Nephron (organoid): ENCODE data around the gene SNRNP200.
A peak's percentile ranks its signal among the peaks of the same experiment; 100 is the strongest.

Experiments used
- H3K27ac Mint-ChIP-seq, 3 experiments: 2 replicates each; pipeline ENCODE4 v1.8.0; 2020; ENCODE audit warnings: mixed read lengths in 3 of 3, mild to moderate bottlenecking in 2 of 3, moderate library complexity in 1 of 3
- H3K27me3 Mint-ChIP-seq: 2 replicates; pipeline ENCODE4 v1.8.0; 2021; ENCODE audit warnings: low read depth, mild to moderate bottlenecking, moderate library complexity, mixed read lengths
- H3K36me3 Mint-ChIP-seq: 2 replicates; pipeline ENCODE4 v1.8.0; 2020; ENCODE audit warnings: low read depth, mixed read lengths
- H3K4me1 Mint-ChIP-seq: 2 replicates; pipeline ENCODE4 v1.8.0; 2020; ENCODE audit warnings: mixed read lengths
- H3K4me3 Mint-ChIP-seq, 3 experiments: 2 replicates each; pipeline ENCODE4 v1.8.0; 2020; ENCODE audit warnings: mild to moderate bottlenecking in 3 of 3, mixed read lengths in 3 of 3, moderate library complexity in 2 of 3
- H3K9me3 Mint-ChIP-seq: 2 replicates; pipeline ENCODE4 v1.8.0; 2020; ENCODE audit warnings: mixed read lengths
- CTCF ChIP-seq, 3 experiments: fragments of 200-600 bp; sonication (generic); IDR thresholded peaks; one replicate each; pipeline ENCODE4 v1.5.0; 2021; ENCODE audit warnings: antibody characterized with exemption in 3 of 3; ENCODE audit not compliant: unreplicated experiment in 3 of 3

Gene SNRNP200

GRCh38 chr2:96325041-96325883 lies 19.9 kb upstream of the SNRNP200 start, which contains the start of gene ITPRIPL1:
Gene ITPRIPL1 (plus strand): TSS chr2:96325317. CDS start chr2:96325840, 523 bp downstream.
- H3K4me3 Mint-ChIP-seq, result peak within 1 kb of the TSS; percentile 83 to 87 (median 83)
- H3K27ac Mint-ChIP-seq, result peak within 1 kb of the TSS in 2 of 3 experiments; percentile 27 to 66
- no peaks in the 10 kb centered on the region for H3K9me3 Mint-ChIP-seq
- peaks cover 13% of the 10 kb centered on the region for H3K36me3 Mint-ChIP-seq
- H3K4me1 Mint-ChIP-seq, result peaks cover 12% of the 10 kb centered on the region
- no peak for TF ChIP-seq CTCF (IDR thresholded peaks at IDR 0.05; ENCODE audit: unreplicated experiment in 3 of 3)
- H3K27me3 Mint-ChIP-seq, result peaks cover 56% of the 10 kb centered on the region

GRCh38 chr2:96324721-96325040 lies 19.3 kb upstream of the SNRNP200 start:
- no peak for TF ChIP-seq CTCF (IDR thresholded peaks at IDR 0.05; ENCODE audit: unreplicated experiment in 3 of 3)
- peaks cover 13% of the 10 kb centered on the region for H3K36me3 Mint-ChIP-seq
- no peaks in the 10 kb centered on the region for H3K9me3 Mint-ChIP-seq
- H3K4me1 Mint-ChIP-seq, result peaks cover 12% of the 10 kb centered on the region
- no peak overlapping the region for H3K27ac Mint-ChIP-seq
- H3K4me3 Mint-ChIP-seq, result peak overlapping the region; percentile 82 to 87 (median 83)
- peaks cover 60% of the 10 kb centered on the region for H3K27me3 Mint-ChIP-seq

GRCh38 chr2:96323849-96324248 lies 18.5 kb upstream of the SNRNP200 start:
- H3K27me3 Mint-ChIP-seq, result peaks cover 66% of the 10 kb centered on the region
- peaks cover 13% of the 10 kb centered on the region for H3K36me3 Mint-ChIP-seq
- TF ChIP-seq CTCF (IDR thresholded peaks at IDR 0.05; ENCODE audit: unreplicated experiment in 3 of 3), result no peak
- no peak overlapping the region for H3K27ac Mint-ChIP-seq
- peak overlapping the region; percentile 52 to 83 (median 56) for H3K4me3 Mint-ChIP-seq
- no peaks in the 10 kb centered on the region for H3K9me3 Mint-ChIP-seq
- H3K4me1 Mint-ChIP-seq, result peaks cover 12% of the 10 kb centered on the region

GRCh38 chr2:96320728-96321622 lies 15.6 kb upstream of the SNRNP200 start:
- Mint-ChIP-seq H3K4me3 (peak overlapping the region; percentile 81 to 86 (median 83)), H3K27ac (no peak overlapping the region), H3K27me3 (peaks cover 75% of the 10 kb centered on the region), H3K9me3 (peaks cover 3% of the 10 kb centered on the region), H3K4me1 (peaks cover 12% of the 10 kb centered on the region), H3K36me3 (no peaks in the 10 kb centered on the region)
- no peak for TF ChIP-seq CTCF (IDR thresholded peaks at IDR 0.05; ENCODE audit: unreplicated experiment in 3 of 3)

GRCh38 chr2:96320326-96320725 lies 15.0 kb upstream of the SNRNP200 start:
- Mint-ChIP-seq H3K36me3 (no peaks in the 10 kb centered on the region), H3K27me3 (peaks cover 74% of the 10 kb centered on the region), H3K4me3 (peak overlapping the region in 2 of 3 experiments; percentile 9 to 45), H3K27ac (no peak overlapping the region), H3K4me1 (peaks cover 5% of the 10 kb centered on the region), H3K9me3 (peaks cover 3% of the 10 kb centered on the region)
- no peak for TF ChIP-seq CTCF (IDR thresholded peaks at IDR 0.05; ENCODE audit: unreplicated experiment in 3 of 3)
